Liver (tissue), 3 donors: ENCODE data around the gene COL11A2.

Experiments
- CTCF ChIP-seq: fragments of 150-350 bp; IDR thresholded peaks from 2 replicates; pipeline ENCODE4 v1.5.1; 2017; ENCODE audit warnings: improper control_type of control experiment, low read depth, low read length; ENCODE audit not compliant: missing input control
- FOXA1 ChIP-seq: IDR thresholded peaks from 2 replicates; pipeline ENCODE4 v1.6.1; 2016; ENCODE audit warnings: antibody characterized with exemption
- GABPA ChIP-seq, 2 donors: IDR thresholded peaks in 1 of 2; conservative IDR thresholded peaks in 1 of 2; 2 replicates each; pipeline ENCODE4 v1.6.1; 2016; ENCODE audit warnings: antibody characterized with exemption in 2 of 2, mild to moderate bottlenecking in 1 of 2, moderate library complexity in 1 of 2
- HNF4A ChIP-seq, 2 donors: conservative IDR thresholded peaks; 2 replicates each; pipeline ENCODE4 v1.6.1; 2016; ENCODE audit warnings: antibody characterized with exemption in 2 of 2, mild to moderate bottlenecking in 2 of 2
- HNF4G ChIP-seq: IDR thresholded peaks from 2 replicates; pipeline ENCODE4 v1.6.1; 2016; ENCODE audit warnings: antibody characterized with exemption
- JUND ChIP-seq, 2 donors: IDR thresholded peaks; 2 replicates each; pipeline ENCODE4 v1.6.1; 2016; ENCODE audit warnings: antibody characterized with exemption in 2 of 2
- MAX ChIP-seq: IDR thresholded peaks from 2 replicates; pipeline ENCODE4 v1.6.1; 2016; ENCODE audit warnings: antibody characterized with exemption
- RAD21 ChIP-seq, 2 donors: IDR thresholded peaks; 2 replicates each; pipeline ENCODE4 v1.6.1; 2016; ENCODE audit warnings: antibody characterized with exemption in 2 of 2, mild to moderate bottlenecking in 2 of 2
- SP1 ChIP-seq: IDR thresholded peaks from 2 replicates; pipeline ENCODE4 v1.6.1; 2018; ENCODE audit warnings: antibody characterized with exemption, mild to moderate bottlenecking
- TAF1 ChIP-seq: conservative IDR thresholded peaks from 2 replicates; pipeline ENCODE4 v1.6.1; 2016; ENCODE audit warnings: antibody characterized with exemption, mild to moderate bottlenecking
- YY1 ChIP-seq: IDR thresholded peaks from 2 replicates; pipeline ENCODE4 v1.6.1; 2016; ENCODE audit warnings: antibody characterized with exemption, mild to moderate bottlenecking
- ZBTB33 ChIP-seq: IDR thresholded peaks from 2 replicates; pipeline ENCODE4 v1.6.1; 2016; ENCODE audit warnings: antibody characterized with exemption
- TF ChIP-seq, protein P1 (sequence below): IDR thresholded peaks from 2 replicates; pipeline ENCODE4 v1.6.1; 2016; ENCODE audit warnings: antibody characterized with exemption
- TF ChIP-seq, protein P2 (sequence below): IDR thresholded peaks from 2 replicates; pipeline ENCODE4 v1.6.1; 2016; ENCODE audit warnings: antibody characterized with exemption, mild to moderate bottlenecking
- donor health status: healthy.
- donor health status: healthy.

DNA sequence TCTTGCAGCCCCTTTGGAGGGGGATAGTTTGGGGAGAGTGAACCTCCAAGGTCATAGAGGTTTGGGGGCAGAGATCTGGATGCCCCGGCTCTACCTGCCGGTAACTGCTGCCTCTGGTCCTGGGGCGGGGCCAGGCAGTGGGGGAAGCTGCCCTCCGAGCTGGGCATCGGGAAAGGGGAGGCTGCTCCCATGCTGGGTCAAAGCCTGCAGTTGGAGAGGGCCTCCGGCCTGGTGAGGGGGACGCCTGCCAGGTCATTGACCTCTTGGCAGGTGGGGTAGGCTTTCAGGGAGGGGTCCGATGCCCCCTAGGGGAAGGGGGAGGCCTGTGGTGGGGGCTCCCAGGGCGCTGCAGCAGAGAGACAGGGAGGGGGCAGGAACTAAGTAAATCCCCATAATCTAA, 7.1 kb downstream of the COL11A2 start:
- TF ChIP-seq CTCF (no peak), MAX (no peak), HNF4A (conservative IDR thresholded peaks at IDR 0.05) (no peak), ZBTB33 (no peak), YY1 (no peak), RAD21 (IDR thresholded peaks at IDR 0.05) (no peak), TAF1 (no peak), FOXA1 (no peak), JUND (IDR thresholded peaks at IDR 0.05) (no peak), SP1 (no peak), HNF4G (no peak), GABPA (IDR thresholded peaks at IDR 0.05 in 1 of 2, conservative IDR thresholded peaks at IDR 0.05 in 1 of 2) (no peak)
- TF ChIP-seq, protein P1, sequence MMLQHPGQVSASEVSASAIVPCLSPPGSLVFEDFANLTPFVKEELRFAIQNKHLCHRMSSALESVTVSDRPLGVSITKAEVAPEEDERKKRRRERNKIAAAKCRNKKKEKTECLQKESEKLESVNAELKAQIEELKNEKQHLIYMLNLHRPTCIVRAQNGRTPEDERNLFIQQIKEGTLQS: no peak
- TF ChIP-seq, protein P2, sequence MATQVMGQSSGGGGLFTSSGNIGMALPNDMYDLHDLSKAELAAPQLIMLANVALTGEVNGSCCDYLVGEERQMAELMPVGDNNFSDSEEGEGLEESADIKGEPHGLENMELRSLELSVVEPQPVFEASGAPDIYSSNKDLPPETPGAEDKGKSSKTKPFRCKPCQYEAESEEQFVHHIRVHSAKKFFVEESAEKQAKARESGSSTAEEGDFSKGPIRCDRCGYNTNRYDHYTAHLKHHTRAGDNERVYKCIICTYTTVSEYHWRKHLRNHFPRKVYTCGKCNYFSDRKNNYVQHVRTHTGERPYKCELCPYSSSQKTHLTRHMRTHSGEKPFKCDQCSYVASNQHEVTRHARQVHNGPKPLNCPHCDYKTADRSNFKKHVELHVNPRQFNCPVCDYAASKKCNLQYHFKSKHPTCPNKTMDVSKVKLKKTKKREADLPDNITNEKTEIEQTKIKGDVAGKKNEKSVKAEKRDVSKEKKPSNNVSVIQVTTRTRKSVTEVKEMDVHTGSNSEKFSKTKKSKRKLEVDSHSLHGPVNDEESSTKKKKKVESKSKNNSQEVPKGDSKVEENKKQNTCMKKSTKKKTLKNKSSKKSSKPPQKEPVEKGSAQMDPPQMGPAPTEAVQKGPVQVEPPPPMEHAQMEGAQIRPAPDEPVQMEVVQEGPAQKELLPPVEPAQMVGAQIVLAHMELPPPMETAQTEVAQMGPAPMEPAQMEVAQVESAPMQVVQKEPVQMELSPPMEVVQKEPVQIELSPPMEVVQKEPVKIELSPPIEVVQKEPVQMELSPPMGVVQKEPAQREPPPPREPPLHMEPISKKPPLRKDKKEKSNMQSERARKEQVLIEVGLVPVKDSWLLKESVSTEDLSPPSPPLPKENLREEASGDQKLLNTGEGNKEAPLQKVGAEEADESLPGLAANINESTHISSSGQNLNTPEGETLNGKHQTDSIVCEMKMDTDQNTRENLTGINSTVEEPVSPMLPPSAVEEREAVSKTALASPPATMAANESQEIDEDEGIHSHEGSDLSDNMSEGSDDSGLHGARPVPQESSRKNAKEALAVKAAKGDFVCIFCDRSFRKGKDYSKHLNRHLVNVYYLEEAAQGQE: no peak
